Endodermal cell (in vitro differentiated cells): Measurements from ENCODE around the gene RCAN2. TPM values are rescaled to one million over a fixed set of nuclear protein-coding genes. Genes with fewer than 3 reads are reported as not detected.

Experiments used
- DNase-seq: peaks from one replicate; pipeline ENCODE4 v3.0.0-alpha.2; 2017
- H3K27ac ChIP-seq: 2 replicates; pipeline ENCODE4 v1.5.1; 2013; ENCODE audit warnings: mild to moderate bottlenecking, low read depth, low read length, moderate library complexity
- H3K27me3 ChIP-seq: 2 replicates; pipeline ENCODE4 v1.6.1; 2013; ENCODE audit warnings: mild to moderate bottlenecking, low read length, moderate library complexity; ENCODE audit not compliant: insufficient read depth, control insufficient read depth, poor library complexity, severe bottlenecking
- H3K36me3 ChIP-seq: 2 replicates; pipeline ENCODE4 v1.7.0; 2013; ENCODE audit warnings: mild to moderate bottlenecking, low read length, moderate library complexity; ENCODE audit not compliant: control insufficient read depth, insufficient read depth
- H3K4me1 ChIP-seq: one replicate; pipeline ENCODE4 v1.7.0; 2013; ENCODE audit warnings: low read length; ENCODE audit not compliant: control insufficient read depth, insufficient read depth
- H3K4me3 ChIP-seq: 2 replicates; pipeline ENCODE4 v1.5.1; 2013; ENCODE audit warnings: mild to moderate bottlenecking, low read length, moderate library complexity
- H3K9ac ChIP-seq: 2 replicates; pipeline ENCODE4 v1.6.1; 2013; ENCODE audit warnings: mild to moderate bottlenecking, low read length, moderate library complexity; ENCODE audit not compliant: poor library complexity, severe bottlenecking; ENCODE audit errors: extremely low read depth
- H3K9me3 ChIP-seq: 2 replicates; pipeline ENCODE4 v1.6.1; 2013; ENCODE audit warnings: mild to moderate bottlenecking, low read length, moderate library complexity; ENCODE audit not compliant: control insufficient read depth
- H3K27ac Mint-ChIP-seq: 2 replicates; pipeline ENCODE4 v1.8.0; 2020; ENCODE audit warnings: mixed read lengths
- H3K27me3 Mint-ChIP-seq: 2 replicates; pipeline ENCODE4 v1.8.0; 2021; ENCODE audit warnings: mild to moderate bottlenecking, mixed read lengths; ENCODE audit not compliant: insufficient read depth
- H3K36me3 Mint-ChIP-seq: 2 replicates; pipeline ENCODE4 v1.8.0; 2020; ENCODE audit warnings: low read depth, mixed read lengths
- H3K4me1 Mint-ChIP-seq: 2 replicates; pipeline ENCODE4 v1.8.0; 2020; ENCODE audit warnings: mixed read lengths
- H3K4me3 Mint-ChIP-seq: 2 replicates; pipeline ENCODE4 v1.8.0; 2020; ENCODE audit warnings: mild to moderate bottlenecking, moderate library complexity, mixed read lengths
- H3K9me3 Mint-ChIP-seq: 2 replicates; pipeline ENCODE4 v1.8.0; 2020; ENCODE audit warnings: mild to moderate bottlenecking, mixed read lengths
- CTCF ChIP-seq: fragments of 200-600 bp; sonication (generic); conservative IDR thresholded peaks from 2 replicates; pipeline ENCODE4 v1.5.0; 2021; ENCODE audit warnings: antibody characterized with exemption, mild to moderate bottlenecking
- WGBS, 2 experiments: methylation state at CpG; one replicate each; pipeline versions ENCODE4 v1.1.5 to v1.1.7; 2013; ENCODE audit warnings: missing lambda C conversion rate in 2 of 2, mixed read lengths in 1 of 2; ENCODE audit not compliant: insufficient coverage in 1 of 2, insufficient read length in 1 of 2; 5-methylcytosine and 5-hydroxymethylcytosine counted together
- total RNA-seq, 2 donors: library from RNA; stranded (reverse); fragmentation: NEBNext Ultra II Directional in 1 of 2; extraction: Animal tissue kit (Norgen Biotek cat#: 25700) in 1 of 2; gene quantifications; 2 replicates in 1 of 2; 3 replicates in 1 of 2; pipeline ENCODE4 v1.2.1, GENCODE V29; 2021

Gene RCAN2
- total RNA-seq, 2 donors from 2014 or later = 15.7 to 16.7 TPM

- Histone ChIP-seq H3K36me3 (no peaks in the 10 kb centered on the region), H3K4me1 (no peaks in the 10 kb centered on the region), H3K9me3 (no peaks in the 10 kb centered on the region), H3K9ac (no peak overlapping the region), H3K27me3 (no peaks in the 10 kb centered on the region), H3K4me3 (no peak overlapping the region), H3K27ac (no peak overlapping the region)
- Mint-ChIP-seq H3K4me1 (no peaks in the 10 kb centered on the region), H3K27ac (no peak overlapping the region), H3K36me3 (no peaks in the 10 kb centered on the region), H3K4me3 (no peak overlapping the region), H3K9me3 (no peaks in the 10 kb centered on the region), H3K27me3 (no peaks in the 10 kb centered on the region)
- WGBS, 2 experiments = 80 to 91% methylated on average over 2 of the region's 3 CpGs
- TF ChIP-seq CTCF = no peak
- no peak for DNase-seq
Observed at GRCh38 chr6:46267515-46267914, 223.7 kb downstream of the RCAN2 start.

- Histone ChIP-seq H3K36me3 (no peaks in the 10 kb centered on the region), H3K4me3 (no peak overlapping the region), H3K4me1 (no peaks in the 10 kb centered on the region), H3K27ac (no peak overlapping the region), H3K27me3 (no peaks in the 10 kb centered on the region), H3K9me3 (no peaks in the 10 kb centered on the region), H3K9ac (no peak overlapping the region)
- Mint-ChIP-seq H3K36me3 (no peaks in the 10 kb centered on the region), H3K9me3 (no peaks in the 10 kb centered on the region), H3K4me1 (no peaks in the 10 kb centered on the region), H3K4me3 (no peak overlapping the region), H3K27me3 (no peaks in the 10 kb centered on the region), H3K27ac (no peak overlapping the region)
- TF ChIP-seq CTCF = no peak
- DNase-seq = no peak
- WGBS, 2 experiments = 94 to 100% methylated on average over 2 of the region's 2 CpGs
Observed at GRCh38 chr6:46265373-46265772, 225.9 kb downstream of the RCAN2 start.

- Mint-ChIP-seq H3K4me3 (no peak overlapping the region), H3K4me1 (peaks cover 3% of the 10 kb centered on the region), H3K27ac (no peak overlapping the region), H3K9me3 (no peaks in the 10 kb centered on the region), H3K27me3 (no peaks in the 10 kb centered on the region), H3K36me3 (no peaks in the 10 kb centered on the region)
- WGBS, 2 experiments = 96 to 100% methylated on average over 1 of the region's 1 CpG
- Histone ChIP-seq H3K4me3 (no peak overlapping the region), H3K27me3 (no peaks in the 10 kb centered on the region), H3K36me3 (no peaks in the 10 kb centered on the region), H3K9ac (no peak overlapping the region), H3K27ac (no peak overlapping the region), H3K4me1 (no peaks in the 10 kb centered on the region), H3K9me3 (no peaks in the 10 kb centered on the region)
- no peak for TF ChIP-seq CTCF
- no peak for DNase-seq
Observed at GRCh38 chr6:46263707-46264086, 227.6 kb downstream of the RCAN2 start.
